ENCODE data around the gene CLDN10.

CLDN10 gene

DNA sequence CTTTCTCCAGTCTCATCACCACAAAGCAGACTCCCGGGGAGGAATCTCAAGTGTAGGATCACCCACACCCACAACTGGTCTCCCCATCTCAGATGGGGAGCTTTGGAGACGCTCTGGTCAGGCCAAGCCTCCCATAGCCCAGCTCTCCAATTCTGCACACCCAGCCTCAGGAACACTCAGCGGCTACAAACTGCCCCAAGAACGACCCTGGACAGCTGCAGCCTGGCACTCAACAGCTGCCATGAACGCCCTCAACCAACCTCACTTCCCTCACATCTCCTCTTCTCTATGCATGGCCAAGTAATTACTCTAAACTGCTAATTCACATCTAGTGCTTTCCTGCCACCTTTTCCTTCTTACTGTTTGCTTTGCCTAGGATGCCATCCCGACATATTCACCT is 49.4 kb downstream of the CLDN10 start:
- DNase-seq (ENCODE audit: low spot score): no peak

DNA sequence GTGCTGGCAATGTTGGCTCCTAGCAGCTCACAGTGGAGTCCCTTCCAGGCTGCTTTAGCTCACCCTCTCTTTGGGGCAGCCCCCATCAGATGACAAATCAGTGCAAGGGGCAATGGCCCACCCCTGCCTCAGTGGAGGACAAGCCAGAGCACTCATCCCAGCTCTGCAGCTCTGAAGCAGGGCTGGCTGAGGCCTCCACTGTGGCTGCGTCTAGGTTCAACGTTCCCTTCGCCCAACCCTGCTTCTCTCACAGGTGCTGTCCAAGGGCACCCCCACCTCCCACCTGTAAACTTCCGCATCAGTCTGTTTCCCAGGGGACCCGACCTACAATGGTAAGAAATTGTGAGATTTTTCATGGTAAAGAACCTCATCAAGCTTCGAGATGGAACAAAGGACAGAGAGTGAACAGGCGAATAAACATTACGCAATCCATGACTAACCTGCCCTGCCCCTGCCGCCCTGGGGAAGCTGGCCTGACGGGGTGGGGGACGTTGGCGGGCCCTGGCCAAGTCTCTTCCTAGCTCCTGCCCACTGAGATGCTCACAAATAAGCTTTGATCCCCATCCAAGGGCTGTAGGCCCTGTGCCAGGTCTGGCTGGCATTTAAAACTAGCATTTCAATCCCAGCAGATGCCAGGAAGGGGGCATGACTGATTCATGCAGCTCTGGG is 51.5 kb downstream of the CLDN10 start:
- peak; percentile 29 for DNase-seq (ENCODE audit: low spot score)

DNA sequence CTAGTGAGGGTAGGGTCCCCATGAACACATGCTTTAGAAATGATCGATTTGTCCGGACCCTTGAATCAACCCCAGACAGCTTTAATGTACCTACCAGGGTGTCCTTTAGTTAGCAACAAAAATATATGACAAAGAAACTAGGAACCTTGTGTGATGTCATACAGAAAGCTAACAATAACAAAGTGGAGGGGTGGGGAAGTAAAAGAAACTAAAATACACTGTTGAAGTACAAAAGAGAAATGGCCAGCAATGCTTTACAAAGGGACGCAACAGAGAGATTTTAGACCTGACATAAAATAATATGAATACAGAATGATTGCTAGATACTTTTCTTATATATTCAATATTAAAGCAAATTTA is 52.0 kb downstream of the CLDN10 start:
- no peak for DNase-seq (ENCODE audit: low spot score)

DNA sequence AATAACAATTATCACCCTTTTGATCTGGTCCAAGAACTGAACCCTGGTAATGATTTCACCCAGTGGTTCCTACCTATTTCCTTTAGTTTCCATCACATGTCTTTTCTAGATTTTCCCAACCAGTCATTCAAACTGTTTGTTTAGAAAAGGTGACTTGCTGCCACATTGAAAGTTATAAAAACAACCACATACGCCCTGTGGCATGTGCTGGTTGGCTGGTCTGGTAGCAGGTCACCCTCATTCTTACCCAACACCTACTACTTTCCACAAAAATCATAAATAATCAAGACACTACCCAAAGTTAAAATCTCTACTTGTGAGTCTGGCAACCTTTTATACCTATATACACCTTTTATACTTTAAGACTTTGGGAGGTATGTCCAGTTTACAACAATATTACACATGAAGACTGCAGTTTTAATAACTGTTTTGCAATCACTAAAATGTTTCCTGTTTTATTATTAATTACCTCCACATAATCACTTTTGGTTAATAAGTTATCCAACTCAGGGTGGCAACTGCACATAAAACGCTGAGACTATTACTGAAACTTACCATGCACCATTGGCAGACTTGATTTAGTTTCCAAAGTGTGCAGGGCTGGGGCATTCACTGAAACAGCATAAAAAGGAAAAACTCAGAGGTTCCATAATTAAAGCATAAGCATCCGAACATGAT is 53.1 kb downstream of the CLDN10 start:
- DNase-seq (ENCODE audit: low spot score): no peak

DNA sequence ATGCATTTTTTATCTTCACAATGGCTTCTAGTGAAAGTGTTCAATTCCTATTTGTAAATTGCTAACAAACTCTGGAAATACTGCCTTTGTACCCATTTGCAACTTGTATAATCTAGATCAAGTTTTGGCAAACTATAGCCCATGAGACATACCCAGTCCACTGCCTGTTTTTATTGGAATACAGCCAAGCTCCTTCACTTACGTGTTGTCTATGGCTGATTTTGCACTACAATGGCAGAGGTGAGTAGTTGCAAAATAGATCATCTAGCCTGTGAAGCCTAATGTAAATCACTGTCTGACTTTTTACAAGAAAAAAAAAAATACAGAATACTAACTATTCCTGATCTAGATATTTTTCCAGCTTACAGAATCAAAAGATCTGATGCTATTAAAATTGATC is 54.8 kb downstream of the CLDN10 start:
- DNase-seq (ENCODE audit: low spot score): no peak

DNA sequence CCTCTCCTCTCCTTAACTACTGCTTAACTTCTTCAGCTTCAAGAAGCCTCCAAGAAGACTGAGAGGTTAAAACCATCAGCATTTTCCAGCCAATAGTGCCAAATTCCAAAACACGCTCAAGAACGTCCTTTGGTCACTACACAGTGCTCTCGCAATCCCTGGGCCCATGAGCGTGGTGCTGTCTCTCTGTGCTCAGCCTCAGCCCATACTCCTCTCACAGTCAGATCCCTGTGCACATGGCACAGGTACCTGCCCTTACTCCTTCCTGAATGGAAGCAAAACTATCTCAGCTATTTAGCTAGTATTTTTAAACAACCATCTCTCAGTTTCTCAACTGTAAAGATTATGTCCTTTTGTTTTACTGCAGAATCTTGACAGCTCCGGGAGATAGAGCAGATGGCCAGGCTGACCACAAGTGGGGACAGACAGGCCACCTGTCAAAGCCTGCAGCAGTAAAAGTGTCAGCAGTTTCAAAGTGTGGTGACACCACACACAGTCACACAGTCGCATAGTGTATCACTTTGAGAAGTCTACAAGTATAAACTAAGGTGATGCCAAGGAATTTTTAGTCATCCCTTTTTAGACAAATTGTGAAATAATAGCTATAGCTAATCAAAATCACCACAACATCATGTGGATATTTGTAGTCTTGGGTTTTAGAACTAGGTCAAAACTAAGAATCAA is 56.3 kb downstream of the CLDN10 start:
- no peak for DNase-seq (ENCODE audit: low spot score)

DNA sequence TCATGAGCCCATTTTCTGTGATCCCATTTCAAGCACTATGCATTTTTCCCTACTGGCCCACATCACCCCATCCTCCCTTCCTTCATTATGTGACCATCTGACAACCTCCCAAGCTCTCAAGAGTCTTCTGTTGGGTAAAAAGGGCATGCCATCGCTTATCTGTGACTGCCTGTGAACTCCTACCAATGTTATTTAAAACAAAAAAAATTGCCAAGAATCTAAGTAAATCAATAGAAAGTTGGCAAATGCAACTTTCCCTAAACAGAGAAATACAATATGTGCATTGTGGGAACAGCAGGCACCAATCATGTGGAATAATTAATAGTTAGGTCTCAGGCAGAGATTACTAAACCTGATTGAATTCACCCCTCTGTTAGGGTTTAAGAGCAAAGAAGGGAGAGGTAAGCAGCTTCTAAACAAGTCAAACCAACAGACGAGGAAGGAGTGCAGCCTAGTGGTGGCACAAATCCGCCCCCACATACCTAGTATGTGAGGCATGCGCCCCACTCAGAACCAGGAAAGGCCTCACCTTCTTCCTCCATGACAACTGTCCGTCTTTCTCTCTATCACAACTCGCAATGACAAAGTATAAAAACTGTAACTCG is 62.2 kb downstream of the CLDN10 start:
- no peak for DNase-seq (ENCODE audit: low spot score)

DNA sequence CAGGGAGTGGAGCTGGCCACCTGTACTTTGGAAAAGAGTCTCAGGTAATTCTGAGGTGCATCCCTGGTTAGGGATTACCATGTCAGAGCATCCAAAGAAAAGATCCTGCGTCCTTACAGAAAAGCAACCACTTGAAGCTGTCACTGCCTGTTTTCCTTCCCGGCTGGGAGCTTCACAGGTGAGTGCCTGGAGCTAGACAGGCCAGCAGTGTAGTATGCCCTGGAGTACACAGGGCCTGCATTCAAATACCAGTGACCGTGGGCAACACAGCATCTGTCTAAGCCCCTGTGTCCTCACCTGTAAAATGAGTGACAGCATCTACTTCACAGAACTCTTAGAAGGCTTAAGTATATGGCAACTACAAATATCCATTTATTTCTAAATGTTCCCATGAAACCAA is 63.0 kb downstream of the CLDN10 start:
- no peak for DNase-seq (ENCODE audit: low spot score)

DNA sequence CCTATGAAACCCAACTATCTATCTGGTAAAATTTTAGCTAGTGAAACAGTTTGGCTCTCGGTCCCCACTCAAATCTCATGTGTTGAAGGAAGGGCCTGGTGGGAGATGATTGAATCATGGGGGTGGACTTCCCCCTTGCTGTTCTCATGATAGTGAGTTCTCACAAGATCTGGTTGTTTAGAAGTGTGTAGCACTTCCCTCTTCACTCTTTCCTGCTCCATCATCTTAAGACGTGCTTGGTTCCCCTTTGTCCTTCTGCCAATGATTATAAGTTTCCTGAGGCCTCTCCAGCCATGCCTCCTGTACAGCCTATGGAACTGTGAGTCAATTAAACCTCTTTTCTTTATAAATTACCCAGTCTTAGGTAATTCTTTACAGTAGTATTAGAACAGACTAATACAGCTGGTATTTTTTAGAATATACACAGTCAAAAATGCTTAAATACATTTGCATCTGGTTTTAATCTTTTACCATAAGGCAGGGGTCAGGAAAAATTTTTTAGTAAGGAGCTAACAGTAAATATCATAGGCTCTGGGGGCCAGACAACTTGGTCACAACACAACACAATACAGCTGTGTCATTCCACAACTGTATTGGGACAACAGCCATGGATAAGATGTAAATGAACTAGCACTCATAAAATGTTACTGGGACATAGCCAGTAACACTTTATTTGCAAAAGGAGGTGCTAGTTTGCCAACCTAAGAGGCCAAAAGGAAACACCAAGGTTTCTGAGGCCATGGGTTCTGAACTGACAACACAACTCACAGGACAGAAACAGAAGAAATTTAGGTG is 67.7 kb downstream of the CLDN10 start:
- no peak for DNase-seq (ENCODE audit: low spot score)

DNA sequence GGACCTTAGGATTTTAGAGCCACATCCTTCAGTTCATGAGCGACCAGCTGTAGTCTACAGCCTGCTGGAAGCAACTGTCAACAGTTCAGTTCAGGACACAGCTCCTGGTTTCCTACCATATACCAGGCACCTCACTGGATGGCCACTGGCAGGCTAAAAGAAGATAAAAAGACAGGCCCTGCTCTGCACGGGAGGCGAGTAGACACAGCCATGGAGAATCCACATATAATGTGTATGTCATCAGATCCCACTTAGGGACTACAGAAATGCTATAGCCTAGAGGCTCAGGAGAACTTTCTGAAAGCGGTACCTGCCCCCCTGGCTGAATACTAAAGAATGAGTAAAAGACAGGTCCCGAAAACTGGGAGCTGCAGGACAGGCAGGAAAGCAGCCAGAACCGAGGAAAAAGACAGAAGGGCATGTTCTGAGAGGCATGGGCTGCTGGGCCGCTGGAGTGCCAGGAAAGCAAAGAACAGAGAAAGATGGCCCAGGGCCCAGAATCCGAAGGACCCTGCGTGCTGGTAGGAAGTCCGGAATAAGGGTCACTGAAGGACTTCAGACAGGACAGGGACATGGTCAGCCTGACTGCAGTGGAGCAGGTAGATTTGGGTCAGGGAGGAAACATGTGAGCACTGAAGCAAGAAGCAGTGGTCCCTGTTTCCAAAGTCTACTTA is 68.4 kb downstream of the CLDN10 start:
- no peak for DNase-seq (ENCODE audit: low spot score)

DNA sequence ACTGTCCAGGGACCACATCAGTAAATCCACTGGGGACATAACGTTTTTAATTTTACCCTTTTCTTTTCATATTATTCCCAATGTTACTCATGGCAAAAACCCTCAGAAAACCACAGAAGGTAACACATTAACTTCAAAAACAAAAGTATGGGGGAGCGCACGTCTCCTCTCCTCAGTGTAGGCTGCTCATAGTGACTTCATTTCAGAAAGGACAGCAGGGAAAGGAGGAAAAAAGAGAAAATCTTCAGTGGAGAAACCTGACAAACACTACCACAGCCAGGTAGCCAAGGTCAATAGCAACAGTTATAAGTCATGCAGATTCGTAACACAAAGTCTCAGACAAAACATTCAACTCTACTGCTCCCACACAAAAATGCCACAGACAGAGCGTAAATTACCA is 70.6 kb downstream of the CLDN10 start:
- DNase-seq (ENCODE audit: low spot score): no peak

DNA sequence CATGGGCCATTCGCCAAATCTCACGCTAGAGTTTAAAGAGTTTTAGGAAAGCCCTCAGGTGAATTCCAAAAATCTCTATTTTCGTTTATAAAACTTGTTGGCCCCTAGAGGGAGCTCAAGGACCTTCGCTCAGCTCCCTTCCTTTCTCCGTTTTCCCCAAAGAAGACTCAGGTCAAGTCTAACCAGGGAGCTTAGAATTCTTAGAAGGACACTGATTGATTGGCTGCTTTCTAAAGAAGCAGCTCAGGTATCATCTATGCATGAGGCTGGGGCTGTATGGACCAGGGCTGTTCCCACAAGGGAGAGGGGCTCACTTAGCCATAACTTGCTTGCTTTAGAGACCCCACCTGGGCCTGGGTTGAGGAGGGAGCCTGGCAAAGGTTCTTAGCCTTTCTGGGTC is 71.5 kb downstream of the CLDN10 start:
- DNase-seq (ENCODE audit: low spot score): peak; percentile 69

DNA sequence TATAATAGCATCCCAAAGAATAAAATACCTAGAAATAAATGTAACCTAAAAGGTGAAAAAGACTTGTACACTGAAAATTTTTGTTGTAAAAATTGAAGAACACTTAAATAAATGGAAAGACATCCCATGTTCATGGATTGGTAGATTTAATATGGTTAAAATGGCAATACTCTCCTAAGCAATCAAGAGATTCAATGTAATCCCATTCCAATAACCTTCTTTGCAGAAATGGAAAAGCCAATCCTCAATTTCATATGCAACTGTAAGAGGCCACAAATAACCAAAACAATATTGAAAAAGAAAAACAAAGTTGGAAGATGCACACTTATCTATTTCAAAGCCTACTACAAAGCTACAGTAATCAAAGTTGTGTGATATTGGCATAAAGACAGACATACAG is 74.2 kb downstream of the CLDN10 start:
- DNase-seq (ENCODE audit: low spot score): no peak

DNA sequence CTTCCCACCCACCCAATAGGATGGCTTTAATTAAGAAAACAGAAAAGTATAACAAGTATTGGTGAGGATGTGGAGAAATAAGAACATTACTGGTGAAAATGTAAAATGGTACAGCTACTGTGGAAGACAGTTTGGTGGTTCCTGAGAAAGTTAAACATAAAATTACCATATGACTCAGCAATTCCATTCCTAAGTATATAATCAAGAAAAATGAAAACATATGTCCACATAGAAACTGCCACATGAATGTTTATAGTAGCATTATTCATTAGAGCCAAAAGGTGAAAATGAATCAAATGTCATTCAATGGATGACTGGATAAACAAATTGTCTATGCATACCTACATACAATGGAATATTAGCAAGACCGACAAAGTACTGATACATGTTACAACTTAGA is 75.1 kb downstream of the CLDN10 start:
- DNase-seq (ENCODE audit: low spot score): no peak

DNA sequence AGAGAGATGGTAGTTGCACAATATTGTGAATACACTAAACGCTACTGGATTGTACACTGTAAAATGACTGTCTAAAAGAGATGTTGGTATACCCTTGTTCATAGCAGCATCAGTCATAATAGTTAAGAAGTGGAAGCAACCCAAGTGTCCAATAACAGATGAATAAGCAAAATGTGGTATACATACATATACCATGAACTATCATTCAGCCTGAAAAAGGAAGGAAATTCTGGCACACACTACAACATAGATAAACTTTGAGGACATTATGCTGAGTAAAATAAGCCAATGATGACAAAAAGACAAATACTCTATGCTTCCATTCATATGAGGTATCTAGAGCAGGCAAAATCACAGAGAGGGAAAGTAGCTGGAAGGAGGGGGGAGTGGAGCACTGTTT is 76.0 kb downstream of the CLDN10 start:
- no peak for DNase-seq (ENCODE audit: low spot score)

DNA sequence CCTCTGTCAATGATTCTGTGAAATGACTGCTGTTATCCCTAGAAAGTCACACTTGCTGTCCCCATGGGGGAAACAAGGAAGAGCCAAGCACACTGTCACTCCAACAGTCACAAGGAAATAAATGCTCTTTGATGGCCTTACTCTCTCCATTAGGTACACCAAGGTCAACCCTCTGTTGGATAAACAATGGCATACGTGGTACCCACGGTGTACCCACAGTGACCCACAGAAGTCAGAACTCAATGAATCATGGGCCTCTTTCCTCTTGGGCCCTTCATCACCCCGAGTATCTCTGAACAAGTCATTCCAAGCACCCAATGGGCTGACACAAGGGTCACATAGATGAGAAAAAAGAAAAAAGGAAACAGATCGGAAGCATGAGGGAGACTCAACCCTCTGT is 76.6 kb downstream of the CLDN10 start:
- DNase-seq (ENCODE audit: low spot score): no peak

Data from iPS-NIHi11 (cell line).